Daoy (cell line): ENCODE results near the gene AAGAB. TPM values are rescaled to one million over a fixed set of nuclear protein-coding genes. Genes with fewer than 3 reads are reported as not detected.
"Not testable (repeated sequence)": the region's sequence is repeated elsewhere in the genome, so short reads cannot be mapped to it uniquely, and the experiment has no call there.

Source experiments
- DNase-seq: peaks from one replicate; pipeline ENCODE4 v3.0.0-alpha.2; 2015; ENCODE audit warnings: low read depth
- total RNA-seq: library from RNA; depleted of rRNA; stranded (reverse); fragments of >200 nt; shearing (Covaris generic); gene quantifications from 2 replicates; pipeline ENCODE4 v1.2.3, GENCODE V29; 2014

AAGAB gene
- total RNA-seq, 1 experiment from 2014 or later, result 99.4 TPM

GRCh38 chr15:67171471-67171870, 83.0 kb downstream of the AAGAB start:
- no peak for DNase-seq

- DNase-seq, result no peak
These were observed 84.1 kb downstream of the AAGAB start for GRCh38 chr15:67170143-67170925.

DNA sequence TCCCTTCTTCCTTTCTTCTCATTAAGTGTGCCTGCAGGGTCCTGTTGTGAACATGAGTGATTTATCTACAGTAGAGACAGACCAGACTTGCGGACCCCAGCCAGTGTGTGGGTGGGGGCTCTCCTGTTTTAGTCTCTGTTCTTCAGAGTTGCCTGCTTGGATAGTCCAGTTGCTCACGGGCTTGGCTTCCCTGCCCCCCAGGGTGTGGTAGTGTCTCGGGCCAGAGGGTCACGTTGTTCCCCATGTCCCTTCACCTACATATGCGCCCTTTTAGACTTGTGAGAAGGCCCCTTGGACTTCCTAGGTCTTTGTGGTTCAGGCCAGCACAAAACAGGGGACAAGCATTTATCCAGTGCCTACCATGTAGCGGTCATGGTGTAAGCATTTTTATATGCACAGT, 85.8 kb downstream of the AAGAB start:
- no peak for DNase-seq

DNA sequence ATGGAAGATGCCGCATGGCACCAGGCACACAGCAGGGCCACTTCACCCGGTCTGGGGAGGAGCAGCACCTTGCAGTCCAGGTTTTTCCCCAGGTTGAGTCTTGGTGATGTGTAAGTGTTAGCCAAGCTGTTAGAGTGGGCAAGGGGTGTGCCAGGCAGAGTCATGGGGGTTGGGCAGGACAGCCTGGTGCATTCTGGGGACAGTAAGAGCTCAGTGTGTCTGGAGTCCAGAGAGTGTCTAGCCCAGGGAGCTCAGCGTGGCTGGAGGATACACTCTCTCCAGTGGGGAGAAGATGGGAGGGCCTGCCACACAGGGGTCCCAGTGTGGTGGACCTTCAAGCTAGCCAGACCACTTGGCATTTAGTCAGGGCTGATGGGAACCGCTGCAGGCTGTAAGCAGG, 87.4 kb downstream of the AAGAB start:
- DNase-seq, result no peak

GRCh38 chr15:67166280-67167009, 88.0 kb downstream of the AAGAB start:
- no peak for DNase-seq

DNA sequence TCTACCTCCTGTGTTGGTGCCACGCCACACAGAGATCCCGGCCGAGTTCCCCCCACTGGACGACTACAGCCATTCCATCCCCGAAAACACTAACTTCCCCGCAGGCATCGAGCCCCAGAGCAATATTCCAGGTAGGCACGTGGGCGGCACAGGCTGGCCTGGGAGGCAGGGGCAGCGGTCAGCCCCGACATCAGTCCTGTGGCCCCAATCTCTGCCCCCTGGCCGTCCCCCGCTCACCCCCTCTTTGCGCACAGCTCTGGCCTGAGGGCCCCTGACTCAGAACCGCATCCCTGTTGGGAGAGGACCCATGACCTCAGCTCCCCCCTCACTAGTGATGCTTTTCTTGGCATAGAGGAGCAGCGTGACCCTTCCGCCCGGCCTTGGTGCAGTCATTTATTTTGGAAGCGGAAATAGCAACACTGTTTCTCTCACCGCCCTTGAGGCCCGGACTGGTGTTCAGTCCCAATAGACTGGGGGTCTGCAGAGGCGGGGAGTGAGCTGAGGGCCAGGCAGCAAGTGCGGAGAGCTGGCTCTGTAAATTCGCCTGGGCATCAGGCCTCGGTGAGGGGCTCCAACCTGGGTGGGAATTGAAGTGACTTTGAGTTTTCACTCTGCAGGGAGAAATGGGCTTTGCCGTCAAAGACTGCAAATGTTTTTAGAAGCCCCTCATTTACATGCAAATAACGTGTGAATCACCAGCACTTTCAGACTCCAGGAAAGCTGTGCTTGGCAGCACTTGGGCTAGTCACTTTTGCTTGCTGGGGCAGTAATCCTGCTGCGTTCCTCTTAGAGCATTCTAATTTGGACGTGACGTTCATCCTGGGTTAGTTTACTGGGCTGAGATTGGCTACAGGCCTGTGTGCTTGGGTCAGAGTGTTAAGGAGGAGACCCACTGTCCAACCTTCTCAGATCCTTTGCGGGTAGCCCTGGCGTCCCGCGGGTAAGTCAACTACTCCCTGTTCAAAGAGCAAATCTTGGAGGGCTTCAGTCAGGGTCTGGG, 88.9 kb downstream of the AAGAB start:
- DNase-seq, result peak; percentile 82

DNA sequence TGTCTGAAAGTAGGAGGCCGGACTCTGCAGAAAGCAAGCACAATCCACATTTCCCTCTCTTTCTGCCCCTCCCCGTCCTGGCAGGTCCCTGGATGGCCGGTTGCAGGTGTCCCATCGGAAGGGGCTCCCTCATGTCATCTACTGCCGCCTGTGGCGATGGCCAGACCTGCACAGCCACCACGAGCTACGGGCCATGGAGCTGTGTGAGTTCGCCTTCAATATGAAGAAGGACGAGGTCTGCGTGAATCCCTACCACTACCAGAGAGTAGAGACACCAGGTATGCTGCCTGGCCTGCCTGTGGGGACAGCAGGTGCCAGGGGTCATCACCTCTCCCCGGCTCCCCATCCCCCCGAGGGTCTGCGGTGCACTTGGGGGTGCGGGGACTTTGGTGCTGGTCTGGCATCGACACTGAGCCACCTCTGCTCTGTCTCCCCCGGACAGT, 89.6 kb downstream of the AAGAB start:
- peak; percentile 50 for DNase-seq

- DNase-seq, result peak; percentile 76
These were observed 90.1 kb downstream of the AAGAB start for GRCh38 chr15:67164401-67164791.

DNA sequence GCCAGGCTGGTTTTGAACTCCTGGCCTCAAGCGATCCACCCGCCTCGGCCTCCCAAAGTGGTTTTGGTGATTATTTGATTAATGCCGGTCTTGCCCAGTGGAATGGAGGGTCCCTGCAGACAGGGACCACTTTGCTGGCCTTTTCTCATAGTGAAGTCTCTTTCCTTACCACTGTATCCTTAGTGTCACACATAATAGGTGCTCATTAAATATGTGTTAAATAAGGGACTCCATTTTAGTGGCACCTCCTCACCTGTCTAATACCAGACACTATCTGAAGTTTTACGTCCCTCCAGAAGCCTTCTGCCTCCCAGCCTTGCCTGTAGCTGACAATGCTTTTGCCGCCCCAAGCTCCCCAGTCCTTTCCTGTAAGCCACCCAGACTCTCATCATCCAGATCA, 91.3 kb downstream of the AAGAB start:
- DNase-seq, result no peak

GRCh38 chr15:67161881-67162280, 92.6 kb downstream of the AAGAB start:
- DNase-seq, result no peak

DNA sequence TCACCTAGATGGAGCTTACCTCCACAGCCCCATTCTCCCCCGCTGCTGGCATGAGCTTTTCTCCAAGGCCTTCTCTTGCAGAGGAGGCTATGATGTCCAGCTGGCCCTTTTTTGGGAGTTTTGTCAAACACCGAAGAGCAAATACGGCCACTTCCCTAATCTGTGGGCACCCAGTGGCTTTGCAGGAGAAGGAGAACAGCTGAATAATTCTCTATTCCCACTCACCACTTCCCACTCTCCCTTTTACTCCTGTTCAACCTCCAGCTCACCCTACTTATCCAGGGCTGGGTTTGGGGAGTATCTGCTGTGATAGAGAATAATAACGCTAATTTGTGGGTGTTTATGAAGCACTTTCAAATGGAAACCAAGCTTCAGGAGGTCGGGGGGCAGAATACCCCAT, 93.0 kb downstream of the AAGAB start:
- DNase-seq, result no peak

- no peak for DNase-seq
These were observed 96.1 kb downstream of the AAGAB start for GRCh38 chr15:67158367-67158766.

DNA sequence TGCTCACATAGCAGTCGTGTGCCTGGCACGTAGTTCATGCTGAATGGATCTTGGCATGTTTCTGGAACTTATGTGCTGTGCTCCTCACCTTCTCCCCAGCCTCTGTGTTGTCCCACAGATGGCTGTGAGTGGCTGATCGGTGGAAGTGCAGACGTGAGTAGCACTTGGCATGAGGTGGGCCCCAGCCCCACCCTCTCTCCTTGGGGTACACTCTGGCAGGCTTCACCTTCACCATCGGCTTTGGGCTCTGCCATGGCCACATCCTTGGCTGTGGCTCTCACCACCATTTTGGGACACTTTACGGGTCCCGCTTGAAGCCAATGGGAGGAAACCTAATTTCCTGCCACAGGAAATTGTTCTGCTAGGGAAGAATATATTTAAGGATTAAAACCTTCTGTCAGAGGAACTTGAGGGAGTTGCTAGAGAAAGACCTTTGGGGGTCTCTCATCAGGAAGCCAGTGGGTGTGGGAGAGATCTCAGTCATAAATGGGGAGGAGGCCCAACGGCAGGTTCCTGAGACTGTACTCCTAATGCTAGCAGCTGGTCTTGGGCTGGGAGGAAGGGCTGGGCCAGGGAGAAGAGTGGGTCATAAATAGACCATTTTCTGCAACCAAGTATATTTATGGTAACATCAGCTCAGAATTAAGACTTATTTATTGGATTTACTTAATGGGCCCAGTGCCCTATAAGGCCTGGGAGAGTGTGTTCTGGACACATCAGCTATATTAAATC, 96.8 kb downstream of the AAGAB start:
- DNase-seq, result peak; percentile 6

DNA sequence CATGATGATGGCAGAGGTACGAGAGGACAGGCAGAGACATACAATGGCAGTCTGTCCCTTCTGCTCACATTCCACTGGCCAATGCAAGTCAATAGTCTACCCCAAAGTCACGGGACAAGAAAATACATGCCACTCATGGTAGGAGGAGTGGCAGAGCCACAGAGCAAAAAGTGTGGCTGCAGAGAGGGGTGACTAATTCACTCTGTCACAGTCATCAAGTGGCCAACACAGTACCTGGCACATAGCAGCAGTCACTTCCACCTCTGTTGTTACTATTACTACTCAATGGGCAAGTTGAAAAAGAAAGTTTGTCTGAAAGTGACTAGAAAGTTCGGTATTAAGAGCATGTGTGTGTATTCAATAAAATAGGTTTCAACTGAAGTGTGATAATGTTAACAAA, 97.6 kb downstream of the AAGAB start:
- DNase-seq, result no peak

GRCh38 chr15:67156426-67156825, 98.0 kb downstream of the AAGAB start:
- DNase-seq, result no peak

DNA sequence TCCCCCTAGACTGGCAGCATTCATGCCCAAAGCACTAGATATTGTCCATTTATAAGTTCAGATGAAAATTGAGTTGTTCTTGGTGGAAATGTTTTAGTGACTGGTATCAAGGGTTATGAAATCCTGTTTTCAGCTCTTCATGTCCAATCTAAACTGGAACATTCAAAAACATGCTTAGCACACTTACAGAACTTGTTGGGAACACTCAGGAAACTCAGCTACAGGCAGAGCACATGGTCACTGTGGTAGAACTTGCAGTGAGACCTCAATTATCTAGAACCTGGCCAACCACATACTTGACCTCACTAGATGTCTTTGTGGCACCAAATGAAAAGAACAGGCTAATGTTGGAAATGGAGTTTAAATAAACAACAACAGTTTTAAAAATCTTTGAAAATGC, 100.2 kb downstream of the AAGAB start:
- DNase-seq, result no peak

DNA sequence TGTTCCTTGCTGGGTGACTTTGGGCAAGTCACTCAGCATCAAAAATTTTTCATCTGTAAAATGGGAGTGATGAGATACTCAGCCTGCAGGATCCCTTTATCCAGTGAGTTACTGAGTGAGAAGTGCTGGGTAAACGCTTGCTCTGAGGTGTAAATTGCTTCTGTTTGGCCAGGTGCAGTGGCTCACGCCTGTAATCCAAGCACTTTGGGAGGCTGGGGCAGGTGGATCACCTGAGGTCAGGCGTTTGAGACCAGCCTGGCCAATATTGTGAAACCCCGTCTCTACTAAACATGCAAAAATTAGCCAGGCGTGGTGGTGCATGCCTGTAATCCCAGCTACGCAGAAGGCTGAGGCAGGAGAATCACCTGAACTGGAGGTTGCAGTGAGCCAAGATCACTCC, 101.4 kb downstream of the AAGAB start:
- not testable (repeated sequence) for DNase-seq

DNA sequence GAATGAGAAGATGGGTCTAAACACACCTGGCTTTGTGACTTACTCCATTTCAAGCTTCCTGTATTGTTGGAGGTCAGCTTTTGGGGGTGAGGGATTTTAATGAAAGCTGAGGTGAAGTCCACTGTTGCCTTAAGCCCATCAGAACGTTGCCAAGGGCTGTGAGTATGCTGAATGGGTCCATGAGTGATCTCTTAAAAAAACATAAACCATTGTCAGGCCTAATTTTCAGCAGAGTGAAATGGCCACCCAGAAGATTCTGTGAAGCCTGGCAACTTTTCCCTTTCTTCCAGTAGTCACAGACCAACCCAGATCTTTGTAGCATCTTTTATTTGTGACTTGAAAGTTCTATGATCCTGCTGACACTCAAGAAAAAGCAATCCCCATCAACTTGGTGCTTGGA, 102.0 kb downstream of the AAGAB start:
- DNase-seq, result no peak
